ENCODE data around the gene AVP.
"Not testable (repeated sequence)": the region's sequence is repeated elsewhere in the genome, so short reads cannot be mapped to it uniquely, and the experiment has no call there.

The AVP gene

DNA sequence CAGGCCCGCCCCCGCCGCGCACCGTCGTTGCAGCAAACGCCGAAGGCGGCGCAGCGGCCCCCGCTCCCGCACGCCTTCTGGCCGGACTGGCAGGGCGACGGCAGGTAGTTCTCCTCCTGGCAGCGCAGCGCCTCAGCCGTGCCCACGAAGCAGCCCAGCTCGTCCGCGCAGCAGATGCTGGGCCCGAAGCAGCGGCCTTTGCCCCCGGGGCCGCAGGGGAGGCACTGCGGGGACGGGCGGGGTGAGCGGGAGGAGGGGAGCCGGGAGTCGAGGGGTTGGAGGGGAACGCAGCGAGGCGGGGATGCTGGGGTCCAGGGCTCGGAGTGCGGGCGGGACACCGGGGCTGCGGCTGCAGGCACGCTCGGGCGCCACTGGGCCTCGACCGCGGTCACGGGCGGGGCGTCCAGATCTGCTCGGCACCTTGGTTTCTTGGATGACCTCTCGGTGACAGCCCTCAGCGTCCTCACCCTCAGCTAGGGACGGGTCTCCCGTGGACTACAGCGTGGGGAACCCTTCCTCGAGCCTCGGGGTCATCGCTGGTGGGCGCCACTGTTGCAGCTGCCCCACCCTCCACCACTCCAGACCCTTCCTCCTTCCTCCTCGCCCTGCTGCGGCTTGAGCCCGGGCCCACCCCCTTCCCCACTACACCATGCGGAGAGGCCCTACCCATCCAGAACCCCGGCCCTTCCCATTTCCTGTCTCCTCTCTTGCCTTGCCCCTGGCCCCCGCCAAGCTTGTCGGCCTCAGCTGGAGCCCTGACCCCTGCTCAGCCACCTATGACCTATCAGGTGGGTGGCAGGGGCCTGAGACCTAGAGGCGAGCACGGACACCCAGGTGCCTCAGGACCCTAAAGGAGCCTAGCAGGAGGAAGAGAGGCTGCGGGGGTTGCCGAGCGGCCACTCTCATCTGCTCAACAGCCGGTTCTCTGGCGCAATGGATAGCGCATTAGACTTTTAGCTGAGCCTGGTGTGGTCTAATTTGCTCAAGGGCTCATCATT is 1.3 kb downstream of the AVP start:
- DNase-seq = no peak

GRCh38 chr20:3082306-3082951 is 2.1 kb downstream of the AVP start:
- no peak for DNase-seq

DNA sequence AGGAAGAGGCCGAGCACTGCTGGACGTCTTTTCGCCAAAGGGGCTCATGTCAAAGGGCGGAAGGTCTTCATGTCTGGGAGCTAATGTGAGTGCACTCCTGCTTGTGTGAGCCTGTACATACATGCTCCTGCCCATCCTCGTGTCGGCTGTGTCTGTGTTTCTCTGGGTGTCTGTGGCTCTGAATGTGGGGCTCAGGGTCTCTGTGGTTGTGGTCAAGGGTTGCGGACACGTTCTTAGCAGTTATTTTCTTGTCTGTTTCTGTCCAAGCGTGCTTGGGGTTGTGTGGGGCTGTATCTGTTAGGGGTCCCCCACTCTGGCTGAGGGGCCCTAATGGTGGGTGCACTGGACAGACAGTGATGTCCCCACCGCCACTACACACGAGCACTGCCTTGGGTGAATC is 2.9 kb downstream of the AVP start:
- DNase-seq = no peak

DNA sequence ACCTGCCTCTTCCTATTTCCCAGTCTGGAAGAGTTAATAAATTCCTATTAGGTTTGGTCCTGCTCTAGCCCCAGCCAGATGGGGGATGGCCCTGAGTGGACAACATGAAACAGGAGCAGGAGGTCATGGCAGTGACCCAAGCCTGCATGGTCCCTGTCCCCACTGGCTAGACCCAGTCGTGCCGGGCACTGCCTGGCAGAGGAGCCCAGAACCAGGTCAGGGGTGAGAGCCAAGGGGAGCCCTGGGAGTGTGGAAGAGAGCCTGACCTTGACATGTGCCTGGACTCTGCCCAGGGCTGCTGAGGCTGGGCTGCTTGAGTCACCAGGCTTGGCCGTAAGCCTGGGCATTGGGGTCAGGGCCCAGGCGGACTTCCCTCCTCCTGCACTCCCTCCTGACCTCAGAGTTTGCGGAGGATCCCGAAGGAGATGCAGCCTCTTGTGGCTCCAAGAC is 3.6 kb downstream of the AVP start:
- no peak for DNase-seq

GRCh38 chr20:3077618-3078134 is 6.8 kb downstream of the AVP start:
- no peak for DNase-seq

GRCh38 chr20:3075315-3075714 is 9.2 kb downstream of the AVP start:
- DNase-seq = not testable (repeated sequence)

- DNase-seq = no peak
These were observed 9.7 kb downstream of the AVP start for GRCh38 chr20:3074812-3075211.

GRCh38 chr20:3073251-3073643 is 11.3 kb downstream of the AVP start:
- DNase-seq = not testable (repeated sequence)

DNA sequence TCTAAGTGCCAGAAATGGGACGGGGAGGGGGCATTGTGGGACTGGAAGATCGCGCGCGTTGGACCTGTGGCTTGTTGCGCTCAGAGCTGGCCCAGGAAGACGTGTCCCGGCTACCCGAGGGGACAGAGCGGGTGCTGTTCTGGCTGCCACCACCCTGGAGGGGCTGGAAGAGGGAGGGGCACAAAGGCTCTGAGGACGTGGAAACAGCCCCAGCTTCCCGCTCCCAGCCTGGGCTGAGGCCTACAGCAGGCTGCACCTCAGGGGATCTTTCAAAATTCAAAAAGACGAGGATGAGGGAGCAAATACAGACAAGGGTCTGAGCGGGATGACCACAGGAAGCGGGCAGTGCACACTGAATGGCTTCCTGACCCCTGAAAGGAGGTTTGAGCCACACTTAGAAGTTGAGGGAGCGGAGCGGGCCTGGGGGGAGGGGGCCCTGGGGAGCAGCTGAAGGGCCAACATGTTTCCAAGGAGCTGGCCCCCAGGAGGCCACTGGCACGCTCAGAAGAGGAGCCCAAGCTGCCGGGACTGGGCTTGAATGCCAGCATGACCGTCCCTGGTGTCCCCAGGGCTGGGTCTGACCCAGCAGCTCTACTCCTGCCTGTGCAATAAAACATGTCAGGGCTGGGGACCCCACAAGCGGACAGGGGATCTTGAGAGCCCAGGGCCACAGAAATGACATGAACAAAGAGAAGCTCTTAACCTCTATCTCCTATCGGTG is 11.8 kb downstream of the AVP start:
- DNase-seq = no peak

GRCh38 chr20:3071610-3072529 is 12.7 kb downstream of the AVP start, which contains the start of gene OXT:
OXT (plus strand) TSS chr20:3071620; CDS start chr20:3071656, 36 bp downstream.
- DNase-seq = peak; percentile 61

DNA sequence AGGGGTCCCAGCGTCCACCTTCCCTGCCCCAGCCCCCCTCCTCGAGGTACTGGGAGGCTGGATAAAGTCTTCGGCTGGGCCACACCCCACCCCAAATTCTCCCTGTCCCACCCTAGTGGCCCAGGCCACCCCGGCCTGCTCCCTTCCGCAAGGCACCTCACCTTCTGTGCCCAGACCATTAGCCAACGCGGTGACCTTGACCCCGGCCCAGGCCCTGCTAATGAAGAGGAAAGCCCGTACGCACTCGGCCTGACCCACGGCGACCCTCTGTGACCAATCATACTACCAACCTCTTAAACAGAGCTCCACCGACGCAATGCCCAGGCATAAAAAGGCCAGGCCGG is 13.3 kb downstream of the AVP start:
- DNase-seq = no peak

DNA sequence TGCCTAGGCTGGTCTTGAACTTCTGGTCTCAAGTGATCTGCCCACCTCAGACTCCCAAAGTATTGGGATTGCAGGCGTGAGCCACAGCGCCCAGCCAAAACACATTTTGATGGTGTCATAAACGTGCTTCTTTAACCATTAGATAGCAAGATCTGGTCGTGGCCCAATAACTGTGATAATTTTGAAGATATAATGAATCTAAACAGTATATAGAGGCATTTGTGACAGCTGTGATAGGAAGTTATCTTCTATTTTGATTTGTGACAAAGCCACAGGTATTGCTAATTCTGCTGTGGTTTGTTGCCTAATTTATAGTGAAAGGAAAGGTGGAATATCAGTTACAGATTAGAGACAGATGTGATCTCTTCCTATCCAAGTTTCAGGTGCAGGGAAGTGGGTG is 13.8 kb downstream of the AVP start:
- DNase-seq = no peak

GRCh38 chr20:3068986-3069900 is 15.3 kb downstream of the AVP start:
- DNase-seq = peak; percentile 21

- DNase-seq = no peak
These were observed 16.4 kb downstream of the AVP start for GRCh38 chr20:3068075-3068474.

DNA sequence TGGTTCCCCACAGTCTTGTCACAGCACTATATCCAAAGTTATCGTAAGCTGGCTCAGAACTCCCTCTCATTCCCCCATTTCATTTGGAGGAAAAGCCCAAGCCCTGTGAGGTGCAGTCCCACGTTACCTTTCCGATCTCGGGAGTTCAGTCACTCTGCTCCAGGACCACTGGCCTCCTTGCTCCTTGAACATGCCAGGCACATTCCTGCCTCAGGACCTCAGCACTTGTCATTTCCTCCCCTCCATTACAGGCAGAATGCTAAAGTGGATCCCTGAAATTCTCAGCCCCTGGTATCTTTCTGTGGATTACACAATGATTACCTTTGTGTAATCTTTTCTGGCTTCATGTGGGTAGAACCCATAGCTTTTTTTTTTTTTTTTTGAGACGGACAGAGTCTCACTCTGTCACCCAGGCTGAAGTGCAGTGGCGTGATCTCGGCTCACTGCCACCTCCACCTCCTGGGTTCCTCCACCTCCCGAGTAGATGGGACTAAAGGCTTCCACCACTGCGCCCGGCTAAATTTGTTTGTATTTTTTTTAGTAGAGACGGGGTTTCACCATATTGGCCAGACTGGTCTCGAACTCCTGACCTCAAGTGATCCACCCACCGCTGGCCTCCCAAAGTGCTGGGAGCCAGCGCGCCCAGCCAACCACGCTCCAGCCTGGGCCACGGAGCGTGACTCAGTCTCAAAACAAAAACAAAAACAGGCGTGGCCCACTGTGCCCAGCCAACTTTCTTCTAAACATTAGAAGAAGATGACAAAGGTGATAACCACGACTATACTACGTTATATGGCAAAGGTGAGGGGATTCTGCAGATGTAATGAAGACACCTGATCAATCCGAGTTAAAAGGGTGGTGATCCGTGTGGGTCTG is 17.1 kb downstream of the AVP start:
- DNase-seq = no peak

GRCh38 chr20:3064119-3064518 is 20.4 kb downstream of the AVP start:
- not testable (repeated sequence) for DNase-seq

GRCh38 chr20:3059489-3059888 is 25.0 kb downstream of the AVP start:
- DNase-seq = no peak

- DNase-seq = no peak
These were observed 33.0 kb downstream of the AVP start for GRCh38 chr20:3051385-3052019.

All from activated T-cell treated with anti-CD3 and anti-CD28 coated beads for 4 hours (primary cell).